ENCODE results near the gene KCNC1. TPM values are rescaled to one million over a fixed set of nuclear protein-coding genes. Genes with fewer than 3 reads are reported as not detected.

KCNC1 gene
- total and polyA plus RNA-seq, 2 of the 4 experiments (the other 2 are of a cell fraction): 0.03 TPM; not detected in 1

DNA sequence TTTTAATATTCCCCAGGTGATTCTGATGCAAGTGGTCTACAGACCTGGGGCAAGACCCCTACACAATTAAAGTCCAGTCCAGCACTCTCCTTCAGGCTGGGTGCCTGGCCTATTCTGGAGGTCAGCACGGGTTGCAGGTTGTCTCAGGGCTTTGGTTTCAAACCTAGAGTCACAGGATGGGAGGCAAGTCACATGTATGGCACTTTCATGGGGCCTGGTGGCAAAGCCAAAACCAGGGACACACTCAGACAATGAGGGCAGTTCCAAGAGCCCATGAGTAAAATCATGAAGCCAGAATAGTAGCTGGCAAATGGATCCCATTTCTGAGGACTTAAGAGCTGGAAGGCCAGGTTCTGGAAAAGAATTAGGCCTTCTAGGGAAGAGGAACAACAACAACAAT is 96.6 kb downstream of the KCNC1 start:
- H2BK15ac ChIP-seq (ENCODE audit: low read depth, low read length): no peak overlapping the region
- H3K4ac ChIP-seq (ENCODE audit: low read depth, low read length): no peak overlapping the region
- H4K8ac ChIP-seq (ENCODE audit: low read depth in 2 of 2, low read length in 2 of 2): no peak overlapping the region
- no peak for DNase-seq
- H3K9me3 ChIP-seq (ENCODE audit: control insufficient read depth, insufficient read depth, low read length): no peaks in the 10 kb centered on the region
- peaks cover 6% of the 10 kb centered on the region for H3K4me1 ChIP-seq (ENCODE audit: control insufficient read depth, insufficient read depth, low read length)
- H3K9ac ChIP-seq (ENCODE audit: low read depth, low read length): no peak overlapping the region
- no peak overlapping the region for H4K5ac ChIP-seq (ENCODE audit: low read depth, low read length)
- H3K4me2 ChIP-seq (ENCODE audit: low read depth, low read length): no peak overlapping the region
- no peak for TF ChIP-seq RCOR1 (IDR thresholded peaks at IDR 0.05; ENCODE audit: insufficient replicate concordance, low read length)
- TF ChIP-seq RAD21 (IDR thresholded peaks at IDR 0.05; ENCODE audit: low read length): no peak
- TF ChIP-seq CHD1 (IDR thresholded peaks at IDR 0.05; ENCODE audit: low read depth, low read length): no peak
- TF ChIP-seq, protein P1, sequence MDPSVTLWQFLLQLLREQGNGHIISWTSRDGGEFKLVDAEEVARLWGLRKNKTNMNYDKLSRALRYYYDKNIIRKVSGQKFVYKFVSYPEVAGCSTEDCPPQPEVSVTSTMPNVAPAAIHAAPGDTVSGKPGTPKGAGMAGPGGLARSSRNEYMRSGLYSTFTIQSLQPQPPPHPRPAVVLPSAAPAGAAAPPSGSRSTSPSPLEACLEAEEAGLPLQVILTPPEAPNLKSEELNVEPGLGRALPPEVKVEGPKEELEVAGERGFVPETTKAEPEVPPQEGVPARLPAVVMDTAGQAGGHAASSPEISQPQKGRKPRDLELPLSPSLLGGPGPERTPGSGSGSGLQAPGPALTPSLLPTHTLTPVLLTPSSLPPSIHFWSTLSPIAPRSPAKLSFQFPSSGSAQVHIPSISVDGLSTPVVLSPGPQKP (IDR thresholded peaks at IDR 0.05; ENCODE audit: borderline replicate concordance, low read depth, low read length): no peak
- no peak for TF ChIP-seq CEBPB (IDR thresholded peaks at IDR 0.05; ENCODE audit: low read depth, low read length)
- H3K18ac ChIP-seq (ENCODE audit: low read depth, low read length): no peak overlapping the region
- peaks cover 3% of the 10 kb centered on the region; the same call in 1 of the 2 replicates for H4K20me1 ChIP-seq (ENCODE audit: insufficient read depth, low read length)
- no TSS peak for BruUV-seq (replicated peaks)
- no peak overlapping the region for H2AK9ac ChIP-seq (replicated peaks; ENCODE audit: low read depth, low read length, poor library complexity)
- ChIA-PET POLR2A (ENCODE audit: unreplicated experiment) (no interaction called here), CTCF (no interaction called here)
- no peak overlapping the region for H2BK120ac ChIP-seq (ENCODE audit: low read depth, low read length)
- no peak overlapping the region for H3K23ac ChIP-seq (ENCODE audit: low read depth, low read length)
- no peak overlapping the region for H3K4me3 ChIP-seq (ENCODE audit: insufficient read depth, low read depth, low read length)
- peaks cover 4% of the 10 kb centered on the region; the same call in 1 of the 2 replicates for H3K9me1 ChIP-seq (ENCODE audit: insufficient read depth, low read length)
- no peak overlapping the region for H4K91ac ChIP-seq (ENCODE audit: insufficient read depth, low read depth, low read length)
- H3K36me3 ChIP-seq (ENCODE audit: control insufficient read depth, insufficient read depth, low read length): no peaks in the 10 kb centered on the region
- H3K27me3 ChIP-seq (ENCODE audit: control insufficient read depth, insufficient read depth, low read length): no peaks in the 10 kb centered on the region
- H3K56ac ChIP-seq (ENCODE audit: extremely low read depth, insufficient read depth, low read length): no peak overlapping the region
- no peak overlapping the region for H2AFZ ChIP-seq (replicated peaks; ENCODE audit: low read length, poor library complexity)
- dilution Hi-C loops (cut with HindIII; ENCODE audit: low sequenced_read_pairs, unreplicated experiment): no loop called here
- intact Hi-C loops (cut with micrococcal nuclease): no loop called here
- no peak overlapping the region for H2AK5ac ChIP-seq (ENCODE audit: low read depth, low read length)
- WGBS, 2 experiments (ENCODE audit: extremely low coverage in 2 of 2, insufficient read length in 1 of 2): no CpG with 5 or more reads among the region's 1 CpG
- H3K14ac ChIP-seq (replicated peaks; ENCODE audit: low read depth, low read length): no peak overlapping the region
- no peak overlapping the region for H3K27ac ChIP-seq (ENCODE audit: insufficient read depth, low read length)
- ATAC-seq (ENCODE audit: low read depth): no peak
- H2BK20ac ChIP-seq (ENCODE audit: low read depth, low read length): no peak overlapping the region
- H3K79me1 ChIP-seq (ENCODE audit: low read depth in 1 of 2, low read length in 2 of 2): no peaks in the 10 kb centered on the region
- no peak overlapping the region for H2BK5ac ChIP-seq (ENCODE audit: low read depth, low read length, poor library complexity, severe bottlenecking)
- in situ Hi-C loops (cut with MboI; ENCODE audit: low sequenced_read_pairs): no loop called here
